Progenitor cell of endocrine pancreas (in vitro differentiated cells): ENCODE measurements around the gene NDRG4. TPM values are rescaled to one million over a fixed set of nuclear protein-coding genes. Genes with fewer than 3 reads are reported as not detected.
A peak's percentile ranks its signal among the peaks of the same experiment; 100 is the strongest.

Experiments
- DNase-seq: peaks from one replicate; pipeline ENCODE4 v3.0.0; 2021; ENCODE audit warnings: low spot score; ENCODE audit not compliant: unreplicated experiment
- H3K27ac Mint-ChIP-seq: 2 replicates; pipeline ENCODE4 v1.8.0; 2021; ENCODE audit warnings: mild to moderate bottlenecking, moderate library complexity, mixed read lengths
- H3K27me3 Mint-ChIP-seq: 2 replicates; pipeline ENCODE4 v1.8.0; 2021; ENCODE audit warnings: mixed read lengths
- H3K36me3 Mint-ChIP-seq: 2 replicates; pipeline ENCODE4 v1.8.0; 2022; ENCODE audit warnings: mixed read lengths; ENCODE audit not compliant: insufficient read depth
- H3K4me1 Mint-ChIP-seq: 2 replicates; pipeline ENCODE4 v1.8.0; 2021; ENCODE audit warnings: low read depth, mixed read lengths
- H3K4me3 Mint-ChIP-seq: 2 replicates; pipeline ENCODE4 v1.8.0; 2021; ENCODE audit warnings: low read depth, mild to moderate bottlenecking, moderate library complexity, mixed read lengths
- H3K9me3 Mint-ChIP-seq: 2 replicates; pipeline ENCODE4 v1.8.0; 2021; ENCODE audit warnings: low read depth, mixed read lengths
- CTCF ChIP-seq: fragments of 200-600 bp; sonication (generic); IDR thresholded peaks from one replicate; pipeline ENCODE4 v1.5.0; 2021; ENCODE audit warnings: antibody characterized with exemption, mild to moderate bottlenecking; ENCODE audit not compliant: unreplicated experiment
- total RNA-seq: library from RNA; stranded (reverse); gene quantifications from 2 replicates; pipeline ENCODE4 v1.2.1, GENCODE V29; 2021

The NDRG4 gene
- total RNA-seq, 1 donor from 2014 or later: 25.7 TPM

- Mint-ChIP-seq H3K4me3 (no peak overlapping the region), H3K27ac (no peak overlapping the region), H3K9me3 (no peaks in the 10 kb centered on the region), H3K4me1 (peaks cover 4% of the 10 kb centered on the region), H3K36me3 (no peaks in the 10 kb centered on the region), H3K27me3 (peaks cover 33% of the 10 kb centered on the region)
- no peak for TF ChIP-seq CTCF
- DNase-seq: no peak
These were observed 40.4 kb upstream of the NDRG4 start for GRCh38 chr16:58459344-58460218.

- DNase-seq: no peak
- H3K27ac Mint-ChIP-seq: no peak overlapping the region
- no peaks in the 10 kb centered on the region for H3K36me3 Mint-ChIP-seq
- H3K9me3 Mint-ChIP-seq: no peaks in the 10 kb centered on the region
- no peak overlapping the region for H3K4me3 Mint-ChIP-seq
- TF ChIP-seq CTCF: no peak
- peaks cover 8% of the 10 kb centered on the region for H3K4me1 Mint-ChIP-seq
- H3K27me3 Mint-ChIP-seq: peaks cover 37% of the 10 kb centered on the region
These were observed 39.7 kb upstream of the NDRG4 start for GRCh38 chr16:58460219-58460610.

- TF ChIP-seq CTCF: no peak
- no peaks in the 10 kb centered on the region for H3K36me3 Mint-ChIP-seq
- H3K4me1 Mint-ChIP-seq: peaks cover 9% of the 10 kb centered on the region
- H3K27ac Mint-ChIP-seq: no peak overlapping the region
- H3K4me3 Mint-ChIP-seq: no peak overlapping the region
- H3K27me3 Mint-ChIP-seq: peaks cover 43% of the 10 kb centered on the region
- no peaks in the 10 kb centered on the region for H3K9me3 Mint-ChIP-seq
- no peak for DNase-seq
These were observed 38.9 kb upstream of the NDRG4 start for GRCh38 chr16:58461056-58461455.

GRCh38 chr16:58461640-58462039, 38.3 kb upstream of the NDRG4 start:
- DNase-seq: no peak
- Mint-ChIP-seq H3K36me3 (no peaks in the 10 kb centered on the region), H3K4me3 (no peak overlapping the region), H3K9me3 (no peaks in the 10 kb centered on the region), H3K27me3 (peaks cover 49% of the 10 kb centered on the region), H3K27ac (no peak overlapping the region), H3K4me1 (peaks cover 5% of the 10 kb centered on the region)
- no peak for TF ChIP-seq CTCF

- H3K9me3 Mint-ChIP-seq: no peaks in the 10 kb centered on the region
- no peak for TF ChIP-seq CTCF
- H3K27me3 Mint-ChIP-seq: peaks cover 53% of the 10 kb centered on the region
- peaks cover 5% of the 10 kb centered on the region for H3K4me1 Mint-ChIP-seq
- H3K4me3 Mint-ChIP-seq: peak overlapping the region; percentile 42
- no peak for DNase-seq
- no peak overlapping the region for H3K27ac Mint-ChIP-seq
- H3K36me3 Mint-ChIP-seq: no peaks in the 10 kb centered on the region
These were observed 37.9 kb upstream of the NDRG4 start for GRCh38 chr16:58462089-58462488.
